ENCODE measurements around the gene FNDC3B. TPM values are rescaled to one million over a fixed set of nuclear protein-coding genes. Genes with fewer than 3 reads are reported as not detected.

The FNDC3B gene
- total and polyA plus RNA-seq, 10 donors = 3.1 to 149 (median 103) TPM

GRCh38 chr3:172370419-172370818 lies 331.0 kb downstream of the FNDC3B start:
- Histone ChIP-seq H3K9me3 (no peaks in the 10 kb centered on the region), H3K4me1 (no peaks in the 10 kb centered on the region), H3K27ac (no peak overlapping the region), H3K27me3 (replicated peaks in 1 of 7) (no peaks in the 10 kb centered on the region), H3K4me3 (no peak overlapping the region), H3K36me3 (peaks cover 0 to 94% (median 7%) of the 10 kb centered on the region in 6 donors)
- DNase-seq = no peak
- 95 to 99% (median 97%) methylated on average over 3 of the region's 3 CpGs for WGBS, 5 donors
- TF ChIP-seq POLR2A (IDR thresholded peaks at IDR 0.05) (no peak), POLR2AphosphoS5 (IDR thresholded peaks at IDR 0.05) (no peak), CTCF (IDR thresholded peaks at IDR 0.05 in 8 of 11, conservative IDR thresholded peaks at IDR 0.05 in 3 of 11) (no peak)
- intact Hi-C loops (cut with DNase I; ENCODE audit: low total_unique reads) = no loop called here

GRCh38 chr3:172371544-172371943 lies 332.2 kb downstream of the FNDC3B start:
- TF ChIP-seq POLR2A (IDR thresholded peaks at IDR 0.05) (no peak), POLR2AphosphoS5 (IDR thresholded peaks at IDR 0.05) (no peak), CTCF (IDR thresholded peaks at IDR 0.05 in 8 of 11, conservative IDR thresholded peaks at IDR 0.05 in 3 of 11) (no peak)
- Histone ChIP-seq H3K36me3 (peaks cover 0 to 90% (median 7%) of the 10 kb centered on the region in 6 donors), H3K4me1 (no peaks in the 10 kb centered on the region), H3K4me3 (no peak overlapping the region), H3K27me3 (replicated peaks in 1 of 7) (no peaks in the 10 kb centered on the region), H3K9me3 (no peaks in the 10 kb centered on the region), H3K27ac (no peak overlapping the region)
- no peak for DNase-seq
- intact Hi-C loops (cut with DNase I; ENCODE audit: low total_unique reads) = no loop called here
- 93 to 100% (median 98%) methylated on average over 4 of the region's 4 CpGs for WGBS, 5 donors

GRCh38 chr3:172372895-172373294 lies 333.5 kb downstream of the FNDC3B start:
- H3K4me1 ChIP-seq = no peaks in the 10 kb centered on the region
- intact Hi-C loops (cut with DNase I; ENCODE audit: low total_unique reads) = no loop called here
- H3K4me3 ChIP-seq = no peak overlapping the region
- no peak overlapping the region for H3K27ac ChIP-seq
- peaks cover 0 to 90% (median 5%) of the 10 kb centered on the region in 6 donors for H3K36me3 ChIP-seq
- H3K27me3 ChIP-seq (replicated peaks in 1 of 7) = no peaks in the 10 kb centered on the region
- no peak for DNase-seq
- WGBS, 5 donors = 85 to 89% (median 86%) methylated on average over 4 of the region's 4 CpGs
- no peaks in the 10 kb centered on the region for H3K9me3 ChIP-seq
- TF ChIP-seq POLR2AphosphoS5 (IDR thresholded peaks at IDR 0.05) (no peak), CTCF (IDR thresholded peaks at IDR 0.05 in 8 of 11, conservative IDR thresholded peaks at IDR 0.05 in 3 of 11) (no peak), POLR2A (IDR thresholded peaks at IDR 0.05) (no peak)

GRCh38 chr3:172373912-172374311 lies 334.5 kb downstream of the FNDC3B start:
- WGBS, 5 donors = 94 to 98% (median 95%) methylated on average over 5 of the region's 5 CpGs
- no peaks in the 10 kb centered on the region for H3K27me3 ChIP-seq (replicated peaks in 1 of 7)
- no peaks in the 10 kb centered on the region for H3K4me1 ChIP-seq
- H3K9me3 ChIP-seq = peaks cover 0 to under 1% (median 0%) of the 10 kb centered on the region in 8 donors
- no peak for TF ChIP-seq POLR2A (IDR thresholded peaks at IDR 0.05)
- TF ChIP-seq POLR2AphosphoS5 (IDR thresholded peaks at IDR 0.05) = no peak
- no peak for TF ChIP-seq CTCF (IDR thresholded peaks at IDR 0.05 in 8 of 11, conservative IDR thresholded peaks at IDR 0.05 in 3 of 11)
- H3K27ac ChIP-seq = no peak overlapping the region
- no peak overlapping the region for H3K4me3 ChIP-seq
- peaks cover 0 to 90% (median 15%) of the 10 kb centered on the region in 6 donors for H3K36me3 ChIP-seq
- intact Hi-C loops (cut with DNase I; ENCODE audit: low total_unique reads) = no loop called here
- no peak for DNase-seq
